Muscle layer of duodenum (tissue), 2 donors: ENCODE data around the gene CD53.

Experiments
- H3K27ac ChIP-seq: one replicate; pipeline ENCODE4 v1.7.0; 2013; ENCODE audit warnings: mild to moderate bottlenecking, low read length
- H3K27me3 ChIP-seq: one replicate; pipeline ENCODE4 v1.7.0; 2013; ENCODE audit warnings: low read depth, mild to moderate bottlenecking, control low read depth, low read length
- H3K36me3 ChIP-seq, 2 donors: one replicate each; pipeline ENCODE4 v1.7.0; 2013; ENCODE audit warnings: low read length in 2 of 2, control low read depth in 1 of 2, mild to moderate bottlenecking in 1 of 2; ENCODE audit not compliant: insufficient read depth in 2 of 2, control insufficient read depth in 1 of 2
- H3K4me1 ChIP-seq, 2 donors: one replicate each; pipeline ENCODE4 v1.7.0; 2013; ENCODE audit warnings: low read length in 2 of 2, mild to moderate bottlenecking in 2 of 2, control low read depth in 1 of 2, moderate library complexity in 1 of 2; ENCODE audit not compliant: insufficient read depth in 2 of 2, control insufficient read depth in 1 of 2
- H3K4me3 ChIP-seq, 2 donors: one replicate each; pipeline ENCODE4 v1.7.0; 2013; ENCODE audit warnings: low read length in 2 of 2, low read depth in 1 of 2, mild to moderate bottlenecking in 1 of 2
- H3K9me3 ChIP-seq, 2 donors: one replicate each; pipeline ENCODE4 v1.7.0; 2013; ENCODE audit warnings: low read length in 2 of 2, control low read depth in 1 of 2, mild to moderate bottlenecking in 1 of 2; ENCODE audit not compliant: control insufficient read depth in 1 of 2
- donor health status: healthy.

CD53 gene

DNA sequence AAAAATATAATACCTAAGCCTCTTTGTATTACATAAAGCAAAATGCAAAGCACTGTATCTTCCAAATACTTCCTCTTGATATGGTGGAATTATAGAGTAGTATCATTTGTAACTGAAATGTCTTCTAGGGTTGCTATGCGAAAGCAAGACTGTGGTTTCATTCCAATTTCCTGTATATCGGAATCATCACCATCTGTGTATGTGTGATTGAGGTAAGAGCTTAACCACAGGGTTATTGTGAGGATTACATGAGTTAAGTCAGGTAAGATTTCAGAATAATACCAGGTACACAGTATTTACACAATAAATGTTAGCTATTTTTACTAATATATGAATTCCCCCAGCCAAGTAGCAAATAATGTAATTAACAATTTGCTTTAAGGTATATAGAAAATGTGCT, 24.7 kb downstream of the CD53 start:
- no peaks in the 10 kb centered on the region for H3K27me3 ChIP-seq
- H3K27ac ChIP-seq, result no peak overlapping the region
- no peak overlapping the region for H3K4me3 ChIP-seq
- no peaks in the 10 kb centered on the region for H3K9me3 ChIP-seq
- H3K4me1 ChIP-seq, result no peaks in the 10 kb centered on the region
- peaks cover 0 to 3% of the 10 kb centered on the region in 2 donors for H3K36me3 ChIP-seq

DNA sequence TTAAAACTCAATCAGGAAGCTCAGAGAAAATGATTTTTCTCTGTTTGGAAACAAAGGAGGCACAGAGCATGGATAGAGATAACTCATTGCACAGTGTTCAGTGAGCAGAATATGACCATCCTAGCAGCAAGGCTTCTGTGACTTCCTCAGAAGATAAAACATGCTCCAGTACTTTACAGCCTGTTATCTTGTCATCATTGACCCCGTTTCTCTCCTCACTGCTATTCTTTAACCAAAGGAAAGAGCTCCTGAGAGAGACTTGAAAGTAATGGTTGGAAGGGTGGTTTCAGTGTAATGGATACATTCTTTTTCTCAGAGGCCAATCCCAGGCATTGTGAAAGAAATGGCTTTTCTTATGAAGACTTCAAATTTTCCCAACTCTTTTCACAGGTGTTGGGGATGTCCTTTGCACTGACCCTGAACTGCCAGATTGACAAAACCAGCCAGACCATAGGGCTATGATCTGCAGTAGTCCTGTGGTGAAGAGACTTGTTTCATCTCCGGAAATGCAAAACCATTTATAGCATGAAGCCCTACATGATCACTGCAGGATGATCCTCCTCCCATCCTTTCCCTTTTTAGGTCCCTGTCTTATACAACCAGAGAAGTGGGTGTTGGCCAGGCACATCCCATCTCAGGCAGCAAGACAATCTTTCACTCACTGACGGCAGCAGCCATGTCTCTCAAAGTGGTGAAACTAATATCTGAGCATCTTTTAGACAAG, 25.9 kb downstream of the CD53 start:
- Histone ChIP-seq H3K4me3 (no peak overlapping the region), H3K36me3 (peaks cover 0 to 3% of the 10 kb centered on the region in 2 donors), H3K27ac (no peak overlapping the region), H3K4me1 (no peaks in the 10 kb centered on the region), H3K9me3 (no peaks in the 10 kb centered on the region), H3K27me3 (no peaks in the 10 kb centered on the region)

DNA sequence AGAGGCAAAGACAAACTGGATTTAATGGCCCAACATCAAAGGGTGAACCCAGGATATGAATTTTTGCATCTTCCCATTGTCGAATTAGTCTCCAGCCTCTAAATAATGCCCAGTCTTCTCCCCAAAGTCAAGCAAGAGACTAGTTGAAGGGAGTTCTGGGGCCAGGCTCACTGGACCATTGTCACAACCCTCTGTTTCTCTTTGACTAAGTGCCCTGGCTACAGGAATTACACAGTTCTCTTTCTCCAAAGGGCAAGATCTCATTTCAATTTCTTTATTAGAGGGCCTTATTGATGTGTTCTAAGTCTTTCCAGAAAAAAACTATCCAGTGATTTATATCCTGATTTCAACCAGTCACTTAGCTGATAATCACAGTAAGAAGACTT, 26.5 kb downstream of the CD53 start:
- no peaks in the 10 kb centered on the region for H3K27me3 ChIP-seq
- no peak overlapping the region for H3K4me3 ChIP-seq
- H3K36me3 ChIP-seq, result peaks cover 0 to 3% of the 10 kb centered on the region in 2 donors
- H3K4me1 ChIP-seq, result no peaks in the 10 kb centered on the region
- no peaks in the 10 kb centered on the region for H3K9me3 ChIP-seq
- H3K27ac ChIP-seq, result no peak overlapping the region

DNA sequence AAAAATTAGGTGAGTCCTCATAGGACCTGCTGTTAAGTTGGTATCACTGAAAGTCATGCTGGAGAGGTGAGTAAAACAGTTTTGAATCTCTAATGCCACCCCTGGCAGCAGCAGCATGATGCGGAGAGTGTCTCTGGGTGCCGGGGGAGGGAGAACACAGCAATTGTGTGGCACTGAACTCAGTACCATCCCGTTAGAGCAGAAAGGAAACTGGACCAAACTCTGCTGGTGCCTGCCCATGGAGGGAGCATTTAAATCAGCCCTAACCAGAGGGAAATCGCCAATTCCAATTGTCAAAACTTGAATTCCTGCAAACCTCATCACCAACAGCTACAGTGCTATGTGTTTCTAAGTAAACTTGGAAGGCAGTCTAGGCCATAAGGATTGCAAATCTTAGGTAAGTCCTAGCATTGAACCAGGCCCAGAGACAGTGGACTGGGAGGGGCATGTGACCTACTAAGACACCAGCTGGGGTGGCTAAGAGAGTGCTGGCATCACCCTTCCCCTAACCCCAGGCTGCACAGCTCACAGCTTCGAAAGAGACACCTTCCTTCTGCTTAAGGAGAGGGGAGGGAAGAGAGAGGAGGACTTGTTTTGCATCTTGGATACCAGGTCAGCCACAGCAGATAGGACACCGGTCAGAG, 30.0 kb downstream of the CD53 start:
- no peaks in the 10 kb centered on the region for H3K4me1 ChIP-seq
- H3K36me3 ChIP-seq, result no peaks in the 10 kb centered on the region
- H3K4me3 ChIP-seq, result no peak overlapping the region
- no peaks in the 10 kb centered on the region for H3K27me3 ChIP-seq
- no peaks in the 10 kb centered on the region for H3K9me3 ChIP-seq
- H3K27ac ChIP-seq, result no peak overlapping the region

DNA sequence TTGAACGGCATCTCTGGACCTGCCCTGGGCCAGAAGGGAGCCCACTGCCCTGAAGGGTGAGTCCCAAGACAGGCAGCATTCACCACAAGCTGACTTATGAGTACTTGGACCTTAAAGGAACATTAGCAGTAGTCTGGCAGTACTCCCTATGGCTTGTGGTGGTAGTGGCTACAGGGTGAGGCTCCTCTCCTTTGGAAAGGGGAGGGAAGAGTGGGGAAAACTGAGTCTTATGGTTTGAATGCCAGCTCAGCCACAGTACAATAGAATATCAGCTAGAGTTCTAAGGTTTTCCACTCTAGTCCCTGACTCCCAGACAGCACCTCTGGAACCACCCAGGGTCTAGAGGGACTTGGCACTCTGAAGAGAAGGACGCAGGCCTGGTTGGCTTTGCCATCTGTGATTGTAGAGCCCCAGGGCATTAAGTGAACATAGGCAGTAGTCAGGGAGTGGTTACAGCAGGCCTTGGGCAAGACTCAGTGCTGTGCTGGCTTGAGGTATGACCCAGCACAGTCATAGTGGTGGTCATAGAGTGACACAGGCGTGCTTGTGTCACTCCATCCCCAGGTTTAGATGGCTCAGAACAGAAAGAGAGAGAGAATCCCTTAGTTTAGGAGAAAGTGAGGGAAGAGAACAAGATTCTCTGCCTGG, 31.0 kb downstream of the CD53 start:
- H3K4me1 ChIP-seq, result no peaks in the 10 kb centered on the region

DNA sequence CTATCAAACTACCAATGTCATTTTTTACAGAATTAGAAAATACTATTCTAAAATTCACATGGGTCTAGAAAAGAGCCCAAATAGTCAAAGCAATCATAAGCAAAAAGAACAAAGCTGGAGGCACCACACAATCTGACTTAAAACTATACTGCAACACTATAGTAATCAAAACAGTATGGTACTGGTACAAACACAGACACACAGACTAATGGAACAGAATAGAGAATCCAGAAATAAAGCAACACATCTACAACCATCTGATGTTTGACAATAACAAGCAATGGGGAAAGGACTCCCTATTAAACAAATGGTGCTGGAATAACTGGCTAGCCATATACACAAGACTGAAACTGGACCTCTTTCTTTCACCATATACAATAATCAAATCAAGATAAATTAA, 39.8 kb downstream of the CD53 start:
- Histone ChIP-seq H3K36me3 (no peaks in the 10 kb centered on the region), H3K9me3 (peaks cover 0 to 3% of the 10 kb centered on the region in 2 donors), H3K4me1 (no peaks in the 10 kb centered on the region), H3K27ac (no peak overlapping the region), H3K27me3 (no peaks in the 10 kb centered on the region), H3K4me3 (no peak overlapping the region)

More for the DNA sequence above, 31.0 kb downstream of the CD53 start:
- Histone ChIP-seq H3K27ac (no peak overlapping the region), H3K9me3 (no peaks in the 10 kb centered on the region), H3K27me3 (no peaks in the 10 kb centered on the region), H3K36me3 (no peaks in the 10 kb centered on the region), H3K4me3 (no peak overlapping the region)

DNA sequence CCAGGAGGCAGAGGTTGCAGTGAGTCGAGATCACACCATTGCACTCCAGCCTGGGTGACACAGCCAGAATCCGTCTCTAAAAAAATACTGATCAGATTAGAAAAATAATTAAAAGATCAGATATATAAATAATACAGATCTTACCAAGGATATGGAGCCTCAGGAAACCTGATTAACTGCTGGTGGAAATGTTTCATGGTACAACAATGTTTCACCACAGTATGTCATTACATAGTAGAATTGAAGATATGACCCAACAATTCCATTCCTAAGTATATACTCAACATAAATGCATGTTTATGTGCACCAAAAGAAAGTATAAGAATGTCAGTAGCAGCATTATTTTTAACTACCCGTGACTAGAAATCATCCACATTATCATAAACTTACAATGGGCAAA, 41.7 kb downstream of the CD53 start:
- Histone ChIP-seq H3K27ac (no peak overlapping the region), H3K4me1 (no peaks in the 10 kb centered on the region), H3K27me3 (no peaks in the 10 kb centered on the region), H3K36me3 (no peaks in the 10 kb centered on the region), H3K4me3 (no peak overlapping the region), H3K9me3 (peaks cover 0 to 3% of the 10 kb centered on the region in 2 donors)

DNA sequence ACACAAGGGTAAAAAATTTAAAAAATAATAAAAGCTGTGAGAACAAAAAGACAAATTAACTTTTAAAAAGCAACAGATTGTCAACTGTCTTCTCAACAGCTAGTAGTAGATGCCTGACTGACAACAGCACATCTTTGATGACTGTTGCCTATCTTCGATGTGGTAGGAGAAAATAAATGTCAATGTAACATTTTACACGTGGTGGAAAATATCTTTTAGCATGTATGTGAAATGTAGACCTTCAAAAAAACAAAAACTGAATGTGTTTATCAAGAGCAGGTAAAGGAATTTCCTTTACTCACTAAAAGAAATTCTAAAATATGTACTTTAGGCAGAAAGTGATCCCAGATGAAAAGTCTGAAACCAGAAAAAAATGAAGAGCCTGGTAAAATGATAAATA, 42.9 kb downstream of the CD53 start:
- Histone ChIP-seq H3K36me3 (no peaks in the 10 kb centered on the region), H3K27ac (no peak overlapping the region), H3K4me3 (no peak overlapping the region), H3K9me3 (peaks cover 0 to 3% of the 10 kb centered on the region in 2 donors), H3K4me1 (no peaks in the 10 kb centered on the region), H3K27me3 (no peaks in the 10 kb centered on the region)

DNA sequence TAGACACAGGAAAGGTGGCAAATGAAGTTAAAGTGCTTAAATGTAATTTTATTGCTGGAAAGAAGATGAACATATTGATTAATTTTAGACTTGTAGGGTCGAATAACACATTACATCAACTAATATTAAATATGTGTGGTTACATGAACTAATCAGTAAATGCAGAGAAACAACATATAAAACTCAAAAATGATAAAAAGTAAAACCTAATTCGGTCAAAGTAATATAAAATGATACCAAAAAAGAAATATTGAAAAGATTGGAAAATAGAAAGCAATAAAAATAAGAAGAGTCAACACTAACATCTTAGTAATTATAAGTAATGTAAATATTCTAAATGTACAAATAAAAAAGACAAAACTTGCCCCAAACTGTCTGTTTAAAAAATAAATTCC, 43.3 kb downstream of the CD53 start:
- no peak overlapping the region for H3K4me3 ChIP-seq
- no peaks in the 10 kb centered on the region for H3K4me1 ChIP-seq
- H3K27me3 ChIP-seq, result no peaks in the 10 kb centered on the region
- no peak overlapping the region for H3K27ac ChIP-seq
- H3K9me3 ChIP-seq, result peaks cover 0 to 3% of the 10 kb centered on the region in 2 donors
- no peaks in the 10 kb centered on the region for H3K36me3 ChIP-seq

DNA sequence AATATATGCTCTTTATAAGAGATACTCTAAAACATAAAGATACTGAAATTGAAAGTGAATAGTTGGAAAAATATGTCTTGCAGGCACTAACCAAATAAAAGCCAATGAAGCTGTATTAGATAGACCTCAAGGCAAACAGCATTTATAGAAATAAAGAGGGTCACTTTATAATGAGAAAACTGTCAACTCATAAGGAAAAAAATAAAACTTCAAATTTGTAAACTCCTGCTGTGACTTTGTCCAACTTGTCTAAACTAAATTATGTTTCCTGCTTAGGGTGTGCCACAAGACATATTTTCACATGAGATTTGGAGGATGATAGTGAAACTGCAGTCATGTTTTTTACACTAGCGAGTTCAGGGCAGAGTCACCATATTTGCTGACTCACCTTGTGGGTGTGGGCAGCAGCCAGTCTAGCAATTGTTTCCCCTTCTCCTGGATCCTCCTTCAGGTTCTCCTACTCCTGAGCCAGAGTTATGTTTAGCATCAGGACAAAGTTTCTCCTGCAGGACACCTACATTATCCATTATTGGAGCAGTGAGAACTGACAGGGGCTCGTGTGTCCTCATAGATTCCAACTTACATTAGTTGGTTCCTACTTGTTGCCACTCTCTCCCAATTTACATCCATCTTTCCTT, 43.8 kb downstream of the CD53 start:
- Histone ChIP-seq H3K9me3 (peaks cover 0 to 3% of the 10 kb centered on the region in 2 donors), H3K4me3 (no peak overlapping the region), H3K36me3 (no peaks in the 10 kb centered on the region), H3K4me1 (no peaks in the 10 kb centered on the region), H3K27me3 (no peaks in the 10 kb centered on the region), H3K27ac (no peak overlapping the region)

DNA sequence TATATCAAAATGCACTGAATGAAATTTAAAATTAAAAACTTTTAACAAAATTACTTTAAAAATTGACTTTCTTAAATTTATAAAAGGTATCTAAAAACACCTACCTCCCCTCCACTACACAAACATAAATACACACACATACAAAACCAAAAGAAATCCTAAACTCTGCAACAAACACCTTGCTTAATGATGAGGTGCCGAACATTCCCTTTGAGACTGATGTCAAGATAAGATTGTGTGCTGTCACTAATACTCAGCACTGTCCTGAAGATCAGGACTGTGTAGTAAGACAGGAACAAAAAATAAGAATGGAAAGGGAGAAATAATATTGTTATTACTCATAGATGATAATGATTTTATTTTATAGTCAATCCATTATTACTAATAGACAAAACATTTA, 45.1 kb downstream of the CD53 start:
- Histone ChIP-seq H3K27me3 (no peaks in the 10 kb centered on the region), H3K27ac (no peak overlapping the region), H3K9me3 (no peaks in the 10 kb centered on the region), H3K4me1 (no peaks in the 10 kb centered on the region), H3K4me3 (no peak overlapping the region), H3K36me3 (no peaks in the 10 kb centered on the region)
